ENCODE measurements around the gene FES. TPM values are rescaled to one million over a fixed set of nuclear protein-coding genes. Genes with fewer than 3 reads are reported as not detected.

The FES gene
- total RNA-seq, 1 donor from 2014 or later = 65.1 TPM

DNA sequence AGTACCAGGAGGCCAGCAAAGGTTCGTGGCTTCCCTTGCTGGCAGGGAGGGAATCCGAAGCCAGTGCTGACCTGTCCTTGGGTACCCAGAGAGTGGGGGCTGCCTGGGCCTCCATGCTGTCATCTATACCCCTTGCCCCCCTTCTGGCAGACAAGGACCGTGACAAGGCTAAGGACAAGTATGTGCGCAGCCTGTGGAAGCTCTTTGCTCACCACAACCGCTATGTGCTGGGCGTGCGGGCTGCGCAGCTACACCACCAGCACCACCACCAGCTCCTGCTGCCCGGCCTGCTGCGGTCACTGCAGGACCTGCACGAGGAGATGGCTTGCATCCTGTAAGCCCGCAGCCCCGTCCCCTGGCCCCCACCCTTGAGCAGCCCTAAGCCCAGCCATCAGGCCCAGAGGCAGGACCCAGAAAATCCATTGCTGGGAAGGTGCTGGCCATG, 2.8 kb downstream of the FES start:
- no peaks in the 10 kb centered on the region for H3K9me3 ChIP-seq
- DNase-seq (ENCODE audit: low spot score in 2 of 2) = no peak
- TF ChIP-seq, protein P1, sequence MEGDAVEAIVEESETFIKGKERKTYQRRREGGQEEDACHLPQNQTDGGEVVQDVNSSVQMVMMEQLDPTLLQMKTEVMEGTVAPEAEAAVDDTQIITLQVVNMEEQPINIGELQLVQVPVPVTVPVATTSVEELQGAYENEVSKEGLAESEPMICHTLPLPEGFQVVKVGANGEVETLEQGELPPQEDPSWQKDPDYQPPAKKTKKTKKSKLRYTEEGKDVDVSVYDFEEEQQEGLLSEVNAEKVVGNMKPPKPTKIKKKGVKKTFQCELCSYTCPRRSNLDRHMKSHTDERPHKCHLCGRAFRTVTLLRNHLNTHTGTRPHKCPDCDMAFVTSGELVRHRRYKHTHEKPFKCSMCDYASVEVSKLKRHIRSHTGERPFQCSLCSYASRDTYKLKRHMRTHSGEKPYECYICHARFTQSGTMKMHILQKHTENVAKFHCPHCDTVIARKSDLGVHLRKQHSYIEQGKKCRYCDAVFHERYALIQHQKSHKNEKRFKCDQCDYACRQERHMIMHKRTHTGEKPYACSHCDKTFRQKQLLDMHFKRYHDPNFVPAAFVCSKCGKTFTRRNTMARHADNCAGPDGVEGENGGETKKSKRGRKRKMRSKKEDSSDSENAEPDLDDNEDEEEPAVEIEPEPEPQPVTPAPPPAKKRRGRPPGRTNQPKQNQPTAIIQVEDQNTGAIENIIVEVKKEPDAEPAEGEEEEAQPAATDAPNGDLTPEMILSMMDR (IDR thresholded peaks at IDR 0.05) = no peak
- peaks cover 32 to 33% of the 10 kb centered on the region in 2 donors for H3K36me3 ChIP-seq
- no peak overlapping the region for H3K27ac ChIP-seq
- H3K27me3 ChIP-seq = no peaks in the 10 kb centered on the region
- peaks cover 10 to 30% of the 10 kb centered on the region in 2 donors for H3K4me1 ChIP-seq
- intact Hi-C loops (cut with DNase I) = loop anchor here (5.0 to 10.0 kb wide), 5 partner anchors 45 to 992 kb away; partner anchors contain the start of genes AP3S2, CRTC3 and HDDC3
- no peak overlapping the region for H3K4me3 ChIP-seq

DNA sequence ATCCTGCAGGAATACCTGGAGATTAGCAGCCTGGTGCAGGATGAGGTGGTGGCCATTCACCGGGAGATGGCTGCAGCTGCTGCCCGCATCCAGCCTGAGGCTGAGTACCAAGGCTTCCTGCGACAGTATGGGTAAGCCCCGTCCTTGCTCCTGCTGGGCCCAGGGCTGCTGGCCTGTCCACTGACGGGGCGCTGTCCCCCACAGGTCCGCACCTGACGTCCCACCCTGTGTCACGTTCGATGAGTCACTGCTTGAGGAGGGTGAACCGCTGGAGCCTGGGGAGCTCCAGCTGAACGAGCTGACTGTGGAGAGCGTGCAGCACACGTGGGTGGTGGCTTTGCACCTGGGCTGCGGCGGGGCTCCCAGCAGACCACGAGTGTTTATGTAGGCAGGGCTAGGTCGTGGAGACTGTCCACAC, 5.0 kb downstream of the FES start:
- DNase-seq (ENCODE audit: low spot score in 2 of 2) = no peak
- Histone ChIP-seq H3K36me3 (peaks cover 50 to 52% of the 10 kb centered on the region in 2 donors), H3K4me3 (no peak overlapping the region), H3K4me1 (peaks cover 10 to 22% of the 10 kb centered on the region in 2 donors), H3K9me3 (no peaks in the 10 kb centered on the region), H3K27ac (no peak overlapping the region), H3K27me3 (no peaks in the 10 kb centered on the region)
- TF ChIP-seq, protein P1 (IDR thresholded peaks at IDR 0.05) = no peak
- intact Hi-C loops (cut with DNase I) = loop anchor here (5.0 to 10.0 kb wide), 5 partner anchors 43 to 995 kb away; partner anchors contain the start of genes AP3S2, CRTC3 and HDDC3

GRCh38 chr15:90889736-90890456, 5.6 kb downstream of the FES start:
- intact Hi-C loops (cut with DNase I) = loop anchor here (5.0 to 10.0 kb wide), 5 partner anchors 42 to 995 kb away; partner anchors contain the start of genes AP3S2, CRTC3 and HDDC3

GRCh38 chr15:90890839-90891238, 6.5 kb downstream of the FES start:
- H3K9me3 ChIP-seq = no peaks in the 10 kb centered on the region
- TF ChIP-seq, protein P1 (IDR thresholded peaks at IDR 0.05) = no peak
- H3K27ac ChIP-seq = no peak overlapping the region
- no peak for DNase-seq (ENCODE audit: low spot score in 2 of 2)
- peaks cover 0 to 7% of the 10 kb centered on the region in 2 donors for H3K4me1 ChIP-seq
- no peak overlapping the region for H3K4me3 ChIP-seq
- intact Hi-C loops (cut with DNase I) = no loop called here
- H3K36me3 ChIP-seq = peaks cover 61 to 65% of the 10 kb centered on the region in 2 donors
- H3K27me3 ChIP-seq = no peaks in the 10 kb centered on the region

More at GRCh38 chr15:90889736-90890456, 5.6 kb downstream of the FES start:
- Histone ChIP-seq H3K4me1 (peaks cover 5 to 17% of the 10 kb centered on the region in 2 donors), H3K9me3 (no peaks in the 10 kb centered on the region), H3K27me3 (no peaks in the 10 kb centered on the region), H3K36me3 (peaks cover 54 to 56% of the 10 kb centered on the region in 2 donors), H3K4me3 (no peak overlapping the region), H3K27ac (no peak overlapping the region)
- no peak for DNase-seq (ENCODE audit: low spot score in 2 of 2)
- TF ChIP-seq, protein P1 (IDR thresholded peaks at IDR 0.05) = no peak

GRCh38 chr15:90891346-90891949, 7.1 kb downstream of the FES start:
- DNase-seq (ENCODE audit: low spot score in 2 of 2) = no peak
- Histone ChIP-seq H3K27me3 (no peaks in the 10 kb centered on the region), H3K36me3 (peaks cover 61 to 70% of the 10 kb centered on the region in 2 donors), H3K4me3 (no peak overlapping the region), H3K27ac (no peak overlapping the region), H3K9me3 (no peaks in the 10 kb centered on the region), H3K4me1 (peaks cover 0 to 3% of the 10 kb centered on the region in 2 donors)
- TF ChIP-seq, protein P1 (IDR thresholded peaks at IDR 0.05) = no peak
- intact Hi-C loops (cut with DNase I) = no loop called here

Data from ascending aorta (tissue), 2 donors.